Left forelimb (tissue), 1 donor: ENCODE results near the gene CLDN9.
"Not testable (repeated sequence)": the region's sequence is repeated elsewhere in the genome, so short reads cannot be mapped to it uniquely, and the experiment has no call there.

ENCODE experiments used
- DNase-seq: peaks from one replicate; pipeline ENCODE4 v3.0.0-alpha.2; 2018; ENCODE audit warnings: low spot score

CLDN9 gene

GRCh38 chr16:3032624-3033023 lies 19.9 kb downstream of the CLDN9 start:
- no peak for DNase-seq

- no peak for DNase-seq
Measured at GRCh38 chr16:3035289-3035971, 22.7 kb downstream of the CLDN9 start.

GRCh38 chr16:3035972-3036725 lies 23.4 kb downstream of the CLDN9 start:
- no peak for DNase-seq

DNA sequence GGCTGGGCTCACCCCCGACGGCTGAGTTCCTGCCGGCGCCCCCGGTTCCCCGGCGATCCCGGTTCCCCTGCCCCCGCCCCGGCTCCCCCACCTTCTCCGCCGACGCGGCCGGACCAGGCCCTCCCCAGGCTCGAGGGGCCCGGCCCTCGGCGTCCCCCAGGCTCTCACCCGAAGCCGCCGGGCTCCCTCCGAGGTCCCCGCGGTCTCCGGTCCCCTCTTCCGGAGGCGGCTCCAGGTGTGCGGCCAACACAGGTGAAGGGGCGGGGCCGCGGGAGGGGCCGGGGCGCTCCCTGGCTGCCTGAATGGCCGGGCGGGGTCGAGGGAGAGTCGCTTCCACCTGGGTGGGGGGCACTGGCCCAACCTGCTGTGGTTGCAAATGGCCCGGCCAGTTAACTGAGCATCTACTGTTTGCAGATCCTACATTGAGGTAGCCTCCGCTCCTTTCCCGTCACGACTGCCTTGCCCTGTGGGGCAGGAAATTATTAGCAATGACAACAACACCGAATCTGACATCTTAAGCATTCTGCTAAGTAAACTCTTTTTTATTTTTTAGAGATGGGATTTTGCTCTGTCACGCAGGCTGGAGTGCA lies 24.1 kb downstream of the CLDN9 start, which contains the start of gene BICDL2:
BICDL2 (minus strand) TSS at position 219 of the 590 bp plus-strand sequence. CDS start 1,448 bp downstream, outside the sequence.
- no peak for DNase-seq

DNA sequence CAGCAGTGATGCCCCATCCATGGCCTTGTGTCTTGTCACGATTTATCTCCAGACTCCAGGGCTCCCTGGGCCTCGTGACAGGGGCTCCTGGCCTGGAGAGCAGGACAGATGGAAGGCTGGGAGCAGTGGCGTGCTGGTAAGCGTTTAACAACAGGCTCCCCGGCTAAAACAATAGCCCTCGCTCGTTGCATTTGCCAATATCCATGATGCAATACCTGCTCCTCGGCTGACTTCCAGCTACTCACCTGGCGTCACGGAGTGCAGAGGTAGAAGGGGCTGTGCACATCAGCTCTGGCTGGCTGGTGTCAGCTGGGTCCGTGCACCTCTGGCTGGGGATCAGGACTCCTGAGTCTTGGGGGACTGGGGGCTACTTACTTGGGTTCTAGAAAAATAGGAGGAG lies 25.5 kb downstream of the CLDN9 start:
- DNase-seq, result no peak

GRCh38 chr16:3038896-3039295 lies 26.2 kb downstream of the CLDN9 start:
- DNase-seq, result no peak

DNA sequence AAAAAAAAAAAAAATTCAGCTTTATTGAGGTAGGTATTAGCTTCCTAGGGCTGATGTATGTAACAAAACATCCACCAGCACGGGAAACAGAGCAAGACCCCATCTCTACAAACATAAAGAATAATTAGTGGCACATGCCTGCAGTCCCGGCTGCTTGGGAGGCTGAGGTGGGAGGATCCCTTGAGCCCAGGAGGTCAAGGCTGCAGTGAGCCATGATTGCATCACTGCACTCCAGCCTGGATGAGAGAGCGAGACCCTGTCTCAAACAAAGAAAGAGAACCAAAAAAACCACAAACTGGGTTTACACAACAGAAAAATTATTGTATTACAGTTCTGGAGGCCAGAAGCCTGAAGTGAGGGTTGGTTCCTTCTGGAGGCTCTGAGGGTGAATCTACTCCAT lies 29.7 kb downstream of the CLDN9 start:
- no peak for DNase-seq

DNA sequence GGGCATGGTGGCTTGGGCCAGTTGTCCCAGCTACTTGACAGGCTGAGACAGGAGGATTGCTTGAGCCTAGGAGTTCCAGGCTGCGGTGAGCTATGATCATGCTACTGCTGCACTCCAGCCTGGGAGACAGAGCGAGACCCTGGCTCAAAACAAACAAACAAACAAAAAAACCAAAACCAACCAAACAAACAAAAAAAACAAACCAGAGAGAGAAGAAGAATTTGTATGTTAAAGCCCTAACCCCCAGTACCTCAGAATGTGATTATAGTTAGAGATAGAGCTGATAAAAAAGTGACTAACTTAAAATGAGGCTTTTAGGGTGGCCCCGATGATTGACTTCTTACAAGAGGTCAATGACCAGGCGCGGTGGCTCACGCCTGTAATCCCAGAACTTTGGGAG lies 32.0 kb downstream of the CLDN9 start:
- DNase-seq, result no peak

- DNase-seq, result no peak
Measured at GRCh38 chr16:3045758-3046640, 33.3 kb downstream of the CLDN9 start, which contains the start of gene MMP25. TSS of gene MMP25 (plus strand) at chr16:3046561. CDS start at chr16:3046918, 357 bp downstream.

- no peak for DNase-seq
Measured at GRCh38 chr16:3046641-3047386, 34.1 kb downstream of the CLDN9 start.

GRCh38 chr16:3047387-3047720 lies 34.6 kb downstream of the CLDN9 start:
- no peak for DNase-seq

DNA sequence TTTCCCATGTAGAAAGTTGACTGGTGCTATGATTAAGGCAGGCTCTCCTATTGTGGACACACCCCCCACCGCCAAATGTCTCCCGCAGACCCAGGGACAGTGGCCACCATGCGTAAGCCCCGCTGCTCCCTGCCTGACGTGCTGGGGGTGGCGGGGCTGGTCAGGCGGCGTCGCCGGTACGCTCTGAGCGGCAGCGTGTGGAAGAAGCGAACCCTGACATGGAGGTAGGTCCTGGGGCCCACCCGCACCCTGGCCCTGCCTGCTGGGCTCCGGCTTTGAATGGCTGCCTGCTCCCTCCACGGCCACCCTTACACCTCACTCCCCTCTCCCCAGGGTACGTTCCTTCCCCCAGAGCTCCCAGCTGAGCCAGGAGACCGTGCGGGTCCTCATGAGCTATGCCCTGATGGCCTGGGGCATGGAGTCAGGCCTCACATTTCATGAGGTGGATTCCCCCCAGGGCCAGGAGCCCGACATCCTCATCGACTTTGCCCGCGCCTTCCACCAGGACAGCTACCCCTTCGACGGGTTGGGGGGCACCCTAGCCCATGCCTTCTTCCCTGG lies 37.3 kb downstream of the CLDN9 start:
- DNase-seq, result no peak

GRCh38 chr16:3050487-3050886 lies 37.8 kb downstream of the CLDN9 start:
- no peak for DNase-seq

DNA sequence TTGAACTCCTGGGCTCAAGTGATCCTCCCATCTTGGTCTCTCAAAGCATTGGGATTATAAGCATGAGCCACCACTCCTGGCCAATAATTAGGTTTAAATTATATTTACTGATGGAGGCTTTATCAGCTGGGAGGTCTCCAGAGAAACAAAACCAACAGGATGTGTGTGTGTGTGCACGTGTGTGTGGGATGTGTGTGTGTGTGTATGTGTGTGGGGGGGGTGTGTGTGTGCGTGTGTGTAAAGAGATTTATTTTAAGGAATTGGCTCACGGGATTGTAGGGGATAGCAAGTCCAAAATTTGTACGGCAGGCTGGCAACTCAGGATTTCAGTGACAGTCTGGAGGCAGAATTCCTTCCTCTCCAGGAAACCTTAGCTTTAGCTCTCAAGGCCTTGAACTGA lies 38.3 kb downstream of the CLDN9 start:
- no peak for DNase-seq

DNA sequence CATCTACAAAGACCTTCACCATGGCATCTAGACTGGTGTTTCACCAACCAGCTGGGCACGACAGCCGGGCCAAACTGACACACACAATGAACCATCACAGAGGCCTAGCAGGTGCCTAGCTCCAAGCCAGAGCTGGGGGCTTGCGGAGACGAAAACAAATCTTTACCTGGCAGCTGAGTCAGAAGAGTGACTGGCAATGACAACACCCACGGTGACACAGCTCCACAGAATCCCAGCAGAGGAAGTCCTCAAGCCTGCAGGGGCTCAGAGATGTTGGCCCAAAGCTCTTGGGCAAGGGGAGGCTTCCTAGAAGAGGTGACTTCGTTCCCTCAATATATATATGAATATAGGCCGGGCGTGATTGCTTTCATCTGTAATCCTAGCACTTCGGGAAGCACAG lies 38.8 kb downstream of the CLDN9 start:
- DNase-seq, result no peak

GRCh38 chr16:3052571-3053329 lies 40.0 kb downstream of the CLDN9 start:
- not testable (repeated sequence) for DNase-seq

DNA sequence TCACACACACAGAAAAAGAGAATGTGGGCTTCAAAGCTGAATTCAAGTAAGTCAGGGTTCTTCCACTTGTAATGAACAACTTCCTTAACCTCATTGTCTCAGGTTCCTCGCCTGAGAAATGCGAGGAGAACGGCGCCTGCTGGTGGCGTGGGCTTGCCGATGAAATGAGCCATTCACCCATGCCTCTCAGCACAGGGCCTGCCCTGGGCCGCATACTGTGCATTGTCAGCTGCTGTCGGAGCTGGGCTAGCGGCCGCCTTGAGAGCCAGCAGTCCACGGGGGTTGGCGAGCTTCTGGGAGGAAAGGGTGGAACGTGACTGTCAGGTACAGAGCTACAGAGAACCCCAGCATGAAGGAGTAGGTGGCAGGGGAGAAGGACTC lies 40.6 kb downstream of the CLDN9 start:
- not testable (repeated sequence) for DNase-seq

GRCh38 chr16:3054965-3055733 lies 42.4 kb downstream of the CLDN9 start:
- DNase-seq, result no peak

DNA sequence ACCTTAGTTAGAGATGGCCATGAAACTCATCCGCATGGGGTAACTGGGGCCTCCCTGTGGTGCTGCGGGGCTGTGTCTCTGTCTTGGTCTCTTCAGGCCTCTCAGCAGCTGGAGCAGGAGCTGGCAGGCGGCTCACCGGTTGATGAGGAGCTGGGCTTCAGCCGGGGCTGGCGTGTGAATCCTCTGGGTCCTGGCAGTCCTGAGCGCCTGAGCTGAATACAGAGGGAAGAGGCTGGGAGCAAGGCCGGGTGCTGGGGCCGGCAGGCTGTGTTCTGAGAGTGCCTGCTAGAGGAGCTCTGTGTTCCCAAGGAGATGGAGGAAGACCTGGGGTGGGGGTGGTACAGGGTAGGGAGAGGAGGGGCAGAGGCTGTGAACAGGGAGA lies 43.0 kb downstream of the CLDN9 start:
- DNase-seq, result not testable (repeated sequence)
